Common myeloid progenitor, CD34-positive (primary cell): ENCODE data around the gene KATNAL1.
A peak's percentile ranks its signal among the peaks of the same experiment; 100 is the strongest.
"Not testable (repeated sequence)": the region's sequence is repeated elsewhere in the genome, so short reads cannot be mapped to it uniquely, and the experiment has no call there.

Source experiments
- CTCF ChIA-PET: fragments of 350-600 bp; sonication (Branson Sonifier 250); formaldehyde crosslinking; loops from one replicate; lab custom pipeline; 2021; ENCODE audit warnings: antibody characterized with exemption; lab: Charles Lee
- POLR2A ChIA-PET: fragments of 350-600 bp; sonication (Branson Sonifier 250); formaldehyde crosslinking; loops from one replicate; lab custom pipeline; 2021; ENCODE audit warnings: antibody characterized with exemption; lab: Charles Lee
- DNase-seq, 3 donors: peaks; one replicate each; pipeline versions ENCODE4 v3.0.0 to v3.0.0-alpha.2; 2013
- H3K27ac ChIP-seq, 2 experiments: 1 replicate in 1 of 2; 2 replicates in 1 of 2; pipeline ENCODE4 v1.7.0; 2013; ENCODE audit warnings: inconsistent platforms in 2 of 2, low read length in 2 of 2, mild to moderate bottlenecking in 2 of 2, low read depth in 1 of 2, moderate library complexity in 1 of 2; ENCODE audit not compliant: severe bottlenecking in 2 of 2, insufficient read depth in 1 of 2, poor library complexity in 1 of 2
- H3K27me3 ChIP-seq, 5 experiments: replicated peaks in 2 of 5; 1 replicate in 3 of 5; 2 replicates in 2 of 5; pipeline versions ENCODE4 v1.6.1 to v1.7.0; 2013; ENCODE audit warnings: low read length in 4 of 5, mild to moderate bottlenecking in 2 of 5, moderate library complexity in 2 of 5, inconsistent platforms in 1 of 5; ENCODE audit not compliant: insufficient read depth in 5 of 5, control insufficient read depth in 4 of 5
- H3K36me3 ChIP-seq, 4 experiments: 1 replicate in 2 of 4; 2 replicates in 2 of 4; pipeline versions ENCODE4 v1.6.1 to v1.7.0; 2013; ENCODE audit warnings: low read length in 3 of 4, control low read depth in 1 of 4, mild to moderate bottlenecking in 1 of 4; ENCODE audit not compliant: control insufficient read depth in 4 of 4, insufficient read depth in 4 of 4
- H3K4me1 ChIP-seq, 4 experiments: 1 replicate in 3 of 4; 2 replicates in 1 of 4; pipeline versions ENCODE4 v1.6.1 to v1.7.1; 2013; ENCODE audit warnings: low read length in 3 of 4, mild to moderate bottlenecking in 3 of 4, control low read depth in 1 of 4, inconsistent platforms in 1 of 4, moderate library complexity in 1 of 4; ENCODE audit not compliant: control insufficient read depth in 4 of 4, insufficient read depth in 4 of 4; ENCODE audit errors: control extremely low read depth in 1 of 4
- H3K4me3 ChIP-seq, 7 experiments: 1 replicate in 4 of 7; 2 replicates in 3 of 7; pipeline versions ENCODE4 v1.5.1 to v1.7.0; 2013; ENCODE audit warnings: mild to moderate bottlenecking in 7 of 7, low read length in 6 of 7, moderate library complexity in 6 of 7, inconsistent platforms in 2 of 7, low read depth in 2 of 7, control low read depth in 1 of 7; ENCODE audit not compliant: insufficient read depth in 4 of 7, control insufficient read depth in 1 of 7; ENCODE audit errors: extremely low read depth in 1 of 7
- H3K9me3 ChIP-seq, 5 experiments: 1 replicate in 4 of 5; 2 replicates in 1 of 5; pipeline versions ENCODE4 v1.6.1 to v1.7.1; 2013; ENCODE audit warnings: low read length in 4 of 5, mild to moderate bottlenecking in 2 of 5, inconsistent platforms in 1 of 5, low read depth in 1 of 5, moderate library complexity in 1 of 5; ENCODE audit not compliant: control insufficient read depth in 4 of 5, insufficient read depth in 2 of 5; ENCODE audit errors: control extremely low read depth in 1 of 5
- WGBS: methylation state at CpG from one replicate; pipeline ENCODE4 v1.1.5; 2013; ENCODE audit not compliant: insufficient coverage; 5-methylcytosine and 5-hydroxymethylcytosine counted together

Gene KATNAL1

DNA sequence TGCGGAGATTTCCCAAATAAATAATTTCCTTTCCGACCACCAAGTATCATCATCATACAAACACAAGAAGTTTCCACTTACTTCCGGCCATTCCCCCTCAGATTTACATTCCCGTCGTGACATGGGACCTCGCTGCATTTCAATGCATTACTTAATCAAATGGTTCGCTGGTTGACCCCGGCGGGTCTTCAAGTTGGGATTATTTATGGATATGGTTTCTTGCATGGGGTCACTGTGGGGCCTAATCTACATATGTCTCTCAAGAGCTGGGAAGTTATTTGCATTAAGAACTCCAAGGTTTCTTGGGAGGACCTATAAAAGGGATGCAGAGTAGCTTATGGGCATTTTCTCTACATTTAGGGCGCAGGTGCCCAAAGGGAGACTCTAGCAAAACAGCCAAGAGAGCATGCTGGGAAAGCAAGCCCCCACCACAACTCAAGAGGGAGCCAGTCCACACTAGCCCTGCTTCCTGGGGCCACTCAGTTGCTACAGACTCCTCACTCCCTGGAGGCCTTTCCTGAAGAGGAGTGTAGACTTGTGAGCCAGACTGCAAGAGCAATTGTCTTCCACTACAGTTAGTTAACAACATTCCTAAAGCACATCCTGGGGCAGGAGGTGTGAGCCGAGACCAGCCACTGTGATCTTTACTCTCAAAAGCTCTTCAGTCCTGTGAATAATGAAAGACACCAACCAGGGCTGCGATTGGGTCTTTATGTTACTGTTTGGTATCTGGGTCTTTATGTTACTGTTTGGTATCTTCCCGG lies 125.3 kb downstream of the KATNAL1 start:
- ChIA-PET POLR2A (no interaction called here), CTCF (no interaction called here)
- no peak overlapping the region for H3K4me3 ChIP-seq
- no peaks in the 10 kb centered on the region for H3K36me3 ChIP-seq
- 100% methylated on average over 7 of the region's 13 CpGs for WGBS
- no peak overlapping the region for H3K27ac ChIP-seq
- H3K27me3 ChIP-seq: no peaks in the 10 kb centered on the region
- H3K4me1 ChIP-seq: no peaks in the 10 kb centered on the region
- DNase-seq: no peak
- no peaks in the 10 kb centered on the region for H3K9me3 ChIP-seq

DNA sequence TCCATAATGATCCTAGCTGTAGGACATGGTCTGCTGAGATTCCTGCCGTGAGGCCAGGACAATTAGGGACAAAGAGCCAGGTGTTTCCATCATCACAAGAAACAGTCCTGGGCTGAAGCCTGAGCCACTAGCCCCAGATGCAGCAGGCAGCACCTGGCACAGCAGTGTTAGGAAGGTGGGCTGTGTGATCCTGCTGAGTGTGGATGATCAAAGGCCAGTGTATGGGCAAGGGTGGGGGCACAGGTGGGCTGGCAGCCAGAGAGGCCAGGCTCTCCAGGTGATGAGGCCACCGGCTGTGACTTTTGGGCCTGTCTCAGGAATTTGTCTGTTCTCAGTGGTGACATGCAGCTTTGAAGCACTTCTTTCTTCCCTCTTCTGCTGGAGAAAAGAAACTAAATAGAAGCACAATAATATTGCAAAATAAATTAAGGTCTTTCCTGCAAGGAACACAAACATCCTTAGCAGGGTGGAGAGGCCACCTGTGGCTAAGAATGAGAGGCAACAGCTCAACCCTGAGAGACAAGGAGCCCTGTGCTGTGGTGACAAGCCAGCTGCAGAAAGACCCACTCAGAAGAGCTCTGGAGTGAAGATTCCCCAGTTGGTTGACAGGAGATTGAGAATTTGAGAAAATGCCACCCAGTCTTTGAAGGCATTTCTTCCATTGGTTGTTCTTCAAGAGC lies 127.6 kb downstream of the KATNAL1 start:
- no peak overlapping the region for H3K27ac ChIP-seq
- H3K4me1 ChIP-seq: no peaks in the 10 kb centered on the region
- no peak for DNase-seq
- H3K4me3 ChIP-seq: no peak overlapping the region
- ChIA-PET CTCF (no interaction called here), POLR2A (interaction anchor here (0.5 kb wide), 1 partner anchor 19 kb away, joined by 7 read pairs; no protein-coding TSS in a partner anchor)
- no peaks in the 10 kb centered on the region for H3K36me3 ChIP-seq
- H3K27me3 ChIP-seq: no peaks in the 10 kb centered on the region
- 100% methylated on average over 1 of the region's 2 CpGs for WGBS
- no peaks in the 10 kb centered on the region for H3K9me3 ChIP-seq

DNA sequence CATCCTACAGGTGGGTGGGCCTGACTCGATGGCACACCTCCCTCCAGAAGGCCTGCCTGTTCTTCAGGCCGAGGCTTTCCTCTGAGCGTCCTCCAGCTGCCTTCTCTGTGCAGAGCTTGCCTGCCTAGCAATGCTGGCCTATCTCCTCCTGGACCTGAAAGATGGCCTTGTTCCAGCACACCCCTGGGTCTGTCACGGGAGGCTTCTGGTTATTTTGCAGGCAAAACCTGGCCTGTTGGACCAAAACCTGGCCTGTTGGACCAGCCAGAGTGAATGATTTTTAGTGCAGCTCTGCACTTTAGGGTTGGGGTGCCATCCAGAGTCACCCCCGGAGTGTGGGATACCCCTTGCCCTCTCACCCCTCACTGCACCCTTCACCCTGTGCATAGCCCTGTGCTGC lies 128.4 kb downstream of the KATNAL1 start:
- no peak overlapping the region for H3K4me3 ChIP-seq
- no peaks in the 10 kb centered on the region for H3K9me3 ChIP-seq
- H3K27me3 ChIP-seq: no peaks in the 10 kb centered on the region
- peaks cover 0 to 3% (median 0%) of the 10 kb centered on the region in 4 experiments for H3K4me1 ChIP-seq
- no peak overlapping the region for H3K27ac ChIP-seq
- ChIA-PET CTCF (interaction anchor here (0.8 to 1.0 kb wide), 2 partner anchors 9 to 11 kb away, joined by 3 read pairs; no protein-coding TSS in a partner anchor), POLR2A (no interaction called here)
- no peak for DNase-seq
- WGBS: 89% methylated on average over 5 of the region's 5 CpGs
- H3K36me3 ChIP-seq: no peaks in the 10 kb centered on the region

DNA sequence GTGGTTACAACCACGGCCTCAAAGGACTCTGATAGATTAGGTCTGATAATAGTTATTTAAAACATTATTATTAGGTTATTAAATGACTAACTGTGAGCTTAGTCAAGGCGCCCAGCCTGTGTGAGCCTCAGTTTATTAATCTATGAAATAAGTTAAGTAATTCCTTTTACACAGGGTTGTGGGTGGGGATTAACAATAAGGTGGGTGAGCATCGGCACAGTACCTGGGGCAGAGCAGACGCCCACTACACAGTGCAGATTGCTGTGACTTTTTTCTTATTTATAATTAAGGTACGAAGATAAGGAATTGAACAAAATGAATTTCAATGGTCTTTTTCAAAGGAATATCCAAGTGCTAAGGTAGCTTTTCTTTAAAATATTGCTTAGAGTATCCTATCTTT lies 132.2 kb downstream of the KATNAL1 start:
- ChIA-PET POLR2A (no interaction called here), CTCF (no interaction called here)
- no peak overlapping the region for H3K27ac ChIP-seq
- H3K27me3 ChIP-seq: no peaks in the 10 kb centered on the region
- no peaks in the 10 kb centered on the region for H3K36me3 ChIP-seq
- peaks cover 0 to 4% (median 1%) of the 10 kb centered on the region in 4 experiments for H3K4me1 ChIP-seq
- no peak for DNase-seq
- no peak overlapping the region for H3K4me3 ChIP-seq
- no peaks in the 10 kb centered on the region for H3K9me3 ChIP-seq
- WGBS: 73% methylated on average over 3 of the region's 5 CpGs

DNA sequence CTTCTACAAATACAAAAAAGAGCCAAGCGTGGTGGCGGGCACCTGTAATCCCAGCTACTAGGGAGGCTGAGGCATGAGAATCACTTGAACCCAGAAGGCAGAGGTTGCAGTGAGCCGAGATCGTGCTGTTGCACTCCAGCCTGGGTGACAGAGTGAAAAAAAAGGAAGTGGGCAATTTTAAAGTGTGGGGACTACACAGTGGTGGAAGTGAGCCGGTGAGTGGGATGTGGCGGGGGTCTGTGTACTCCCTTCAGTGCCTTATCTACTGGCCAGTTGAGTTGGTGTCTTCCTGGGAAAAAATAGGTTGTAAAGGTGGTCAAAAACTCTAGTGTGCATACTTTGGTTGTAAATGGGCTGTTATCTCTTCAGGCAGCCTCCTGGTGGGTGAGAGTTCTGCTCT lies 133.1 kb downstream of the KATNAL1 start:
- H3K4me1 ChIP-seq, H3K36me3 ChIP-seq, CTCF ChIA-PET, H3K27ac ChIP-seq, POLR2A ChIA-PET, H3K4me3 ChIP-seq, H3K27me3 ChIP-seq, H3K9me3 ChIP-seq: not testable (repeated sequence)
- DNase-seq: peak in 2 of 3 donors; percentile 47 to 55
- 48% methylated on average over 5 of the region's 6 CpGs for WGBS

DNA sequence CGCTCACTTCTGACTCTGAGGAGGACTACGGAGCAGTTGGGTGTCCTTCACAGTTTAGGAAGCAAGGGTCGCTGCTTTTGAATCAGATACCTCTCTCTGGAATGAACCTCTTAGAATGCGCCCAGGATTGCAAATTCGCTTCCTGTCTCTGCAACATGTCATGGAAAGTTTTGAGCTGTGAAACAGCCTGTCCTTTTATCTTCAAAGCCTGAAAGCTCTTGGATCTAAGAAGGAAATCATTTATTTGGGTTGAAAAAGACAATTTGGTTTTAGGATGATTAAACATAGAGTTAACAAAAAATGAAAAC lies 134.1 kb downstream of the KATNAL1 start:
- no peak for DNase-seq
- no peaks in the 10 kb centered on the region for H3K36me3 ChIP-seq
- no peak overlapping the region for H3K4me3 ChIP-seq
- H3K4me1 ChIP-seq: peaks cover 0 to 4% (median 1%) of the 10 kb centered on the region in 4 experiments
- no peaks in the 10 kb centered on the region for H3K27me3 ChIP-seq
- 90% methylated on average over 5 of the region's 5 CpGs for WGBS
- CTCF ChIA-PET: interaction anchor here (1.0 kb wide), 1 partner anchor 19 kb away, joined by 4 read pairs; no protein-coding TSS in a partner anchor
- H3K9me3 ChIP-seq: no peaks in the 10 kb centered on the region
- H3K27ac ChIP-seq: no peak overlapping the region
- POLR2A ChIA-PET: no interaction called here
